Mesenchymal stem cell (in vitro differentiated cells and primary cell): ENCODE measurements around the gene ZDHHC1.
A peak's percentile ranks its signal among the peaks of the same experiment; 100 is the strongest.

Experiments used
- DNase-seq: peaks from one replicate; pipeline ENCODE4 v3.0.0-alpha.2; 2013
- H2AFZ ChIP-seq: one replicate; pipeline ENCODE4 v1.6.1; 2013; ENCODE audit warnings: low read depth, mild to moderate bottlenecking, control low read depth, inconsistent platforms, low read length, moderate library complexity
- H2AK5ac ChIP-seq: 2 replicates; pipeline ENCODE4 v1.6.1; 2013; ENCODE audit warnings: low read length, moderate library complexity, mild to moderate bottlenecking, inconsistent platforms; ENCODE audit not compliant: severe bottlenecking
- H2BK120ac ChIP-seq: one replicate; pipeline ENCODE4 v1.6.1; 2013; ENCODE audit warnings: low read depth, mild to moderate bottlenecking, inconsistent platforms, low read length, moderate library complexity
- H2BK12ac ChIP-seq, 2 experiments: one replicate each; pipeline ENCODE4 v1.6.1; 2013; ENCODE audit warnings: inconsistent platforms in 2 of 2, low read length in 2 of 2, mild to moderate bottlenecking in 2 of 2, moderate library complexity in 2 of 2, control low read depth in 1 of 2
- H2BK15ac ChIP-seq: one replicate; pipeline ENCODE4 v1.6.1; 2013; ENCODE audit warnings: mild to moderate bottlenecking, low read depth, inconsistent platforms; ENCODE audit not compliant: poor library complexity, severe bottlenecking
- H2BK5ac ChIP-seq: 2 replicates; pipeline ENCODE4 v1.6.1; 2013; ENCODE audit warnings: low read depth, mild to moderate bottlenecking, low read length, control low read depth, inconsistent platforms; ENCODE audit not compliant: poor library complexity, severe bottlenecking
- H3K14ac ChIP-seq, 2 experiments: one replicate each; pipeline ENCODE4 v1.6.1; 2013; ENCODE audit warnings: inconsistent platforms in 2 of 2, low read length in 2 of 2, control low read depth in 1 of 2, mild to moderate bottlenecking in 1 of 2, moderate library complexity in 1 of 2
- H3K18ac ChIP-seq, 2 experiments: one replicate each; pipeline ENCODE4 v1.6.1; 2013; ENCODE audit warnings: inconsistent platforms in 2 of 2, low read length in 2 of 2, control low read depth in 1 of 2, low read depth in 1 of 2, mild to moderate bottlenecking in 1 of 2
- H3K23ac ChIP-seq, 2 experiments: one replicate each; pipeline ENCODE4 v1.6.1; 2013; ENCODE audit warnings: inconsistent platforms in 2 of 2, low read length in 2 of 2, mild to moderate bottlenecking in 2 of 2, moderate library complexity in 2 of 2, control low read depth in 1 of 2
- H3K27ac ChIP-seq: 2 replicates; pipeline ENCODE4 v1.5.1; 2013; ENCODE audit warnings: mild to moderate bottlenecking, moderate library complexity, low read length, control low read depth, inconsistent platforms; ENCODE audit not compliant: poor library complexity, severe bottlenecking
- H3K27me3 ChIP-seq, 2 experiments: 2 replicates each; pipeline versions ENCODE4 v1.6.1 to v1.7.0; 2013; ENCODE audit warnings: low read length in 2 of 2, mild to moderate bottlenecking in 2 of 2, moderate library complexity in 2 of 2, control low read depth in 1 of 2, inconsistent platforms in 1 of 2; ENCODE audit not compliant: control insufficient read depth in 1 of 2, insufficient read depth in 1 of 2
- H3K36me3 ChIP-seq, 2 experiments: 2 replicates each; pipeline versions ENCODE4 v1.6.1 to v1.7.0; 2013; ENCODE audit warnings: low read length in 2 of 2, control low read depth in 1 of 2, inconsistent platforms in 1 of 2, low read depth in 1 of 2, mild to moderate bottlenecking in 1 of 2; ENCODE audit not compliant: insufficient read depth in 2 of 2, control insufficient read depth in 1 of 2
- H3K4ac ChIP-seq, 2 experiments: one replicate each; pipeline ENCODE4 v1.6.1; 2013; ENCODE audit warnings: inconsistent platforms in 2 of 2, low read length in 2 of 2, mild to moderate bottlenecking in 2 of 2, moderate library complexity in 2 of 2, control low read depth in 1 of 2, low read depth in 1 of 2
- H3K4me1 ChIP-seq: 2 replicates; pipeline ENCODE4 v1.6.1; 2013; ENCODE audit warnings: low read depth, low read length, control low read depth; ENCODE audit not compliant: control insufficient read depth, insufficient read depth
- H3K4me2 ChIP-seq: 2 replicates; pipeline ENCODE4 v1.6.1; 2013; ENCODE audit warnings: low read length, mild to moderate bottlenecking, inconsistent platforms; ENCODE audit not compliant: poor library complexity, severe bottlenecking
- H3K4me3 ChIP-seq, 2 experiments: 2 replicates each; pipeline versions ENCODE4 v1.5.1 to v1.7.0; 2013; ENCODE audit warnings: low read length in 2 of 2, mild to moderate bottlenecking in 2 of 2, control low read depth in 1 of 2, low read depth in 1 of 2; ENCODE audit not compliant: insufficient read depth in 1 of 2
- H3K79me1 ChIP-seq: replicated peaks from 2 replicates; pipeline ENCODE4 v1.6.1; 2013; ENCODE audit warnings: mild to moderate bottlenecking, control low read depth, low read length, inconsistent platforms; ENCODE audit not compliant: poor library complexity, severe bottlenecking
- H3K9ac ChIP-seq: 2 replicates; pipeline ENCODE4 v1.7.0; 2013; ENCODE audit warnings: mild to moderate bottlenecking, low read length, moderate library complexity
- H3K9me3 ChIP-seq: 2 replicates; pipeline ENCODE4 v1.7.0; 2013; ENCODE audit warnings: mild to moderate bottlenecking, low read length; ENCODE audit not compliant: control insufficient read depth
- H4K8ac ChIP-seq: one replicate; pipeline ENCODE4 v1.6.1; 2013; ENCODE audit warnings: inconsistent platforms, mild to moderate bottlenecking, low read length, moderate library complexity
- H4K91ac ChIP-seq: one replicate; pipeline ENCODE4 v1.6.1; 2013; ENCODE audit warnings: mild to moderate bottlenecking, low read length, inconsistent platforms
- WGBS: methylation state at CpG from one replicate; pipeline ENCODE4 v1.1.7; 2013; ENCODE audit warnings: mixed read lengths; 5-methylcytosine and 5-hydroxymethylcytosine counted together

Gene ZDHHC1

GRCh38 chr16:67447508-67448076 lies 31.3 kb upstream of the ZDHHC1 start:
- Histone ChIP-seq H3K4ac (no peak overlapping the region), H2BK15ac (no peak overlapping the region), H3K4me1 (peaks cover 37% of the 10 kb centered on the region), H3K27ac (no peak overlapping the region), H2BK12ac (peak overlapping the region in 1 of 2 experiments; percentile 6), H3K9ac (peak overlapping the region; percentile 65), H2AFZ (no peak overlapping the region), H4K8ac (no peak overlapping the region), H3K4me2 (no peak overlapping the region), H3K4me3 (peak overlapping the region in 1 of 2 experiments; percentile 44), H3K27me3 (no peaks in the 10 kb centered on the region), H3K36me3 (peaks cover 64 to 90% of the 10 kb centered on the region in 2 experiments), H3K79me1 (peaks cover 64% of the 10 kb centered on the region), H2BK120ac (no peak overlapping the region), H3K14ac (no peak overlapping the region), H4K91ac (no peak overlapping the region), H3K23ac (no peak overlapping the region), H2AK5ac (no peak overlapping the region), H3K18ac (peak overlapping the region in 1 of 2 experiments; percentile 18), H2BK5ac (no peak overlapping the region), H3K9me3 (no peaks in the 10 kb centered on the region)
- WGBS, result 86% methylated on average over 5 of the region's 6 CpGs
- DNase-seq, result peak; percentile 55

DNA sequence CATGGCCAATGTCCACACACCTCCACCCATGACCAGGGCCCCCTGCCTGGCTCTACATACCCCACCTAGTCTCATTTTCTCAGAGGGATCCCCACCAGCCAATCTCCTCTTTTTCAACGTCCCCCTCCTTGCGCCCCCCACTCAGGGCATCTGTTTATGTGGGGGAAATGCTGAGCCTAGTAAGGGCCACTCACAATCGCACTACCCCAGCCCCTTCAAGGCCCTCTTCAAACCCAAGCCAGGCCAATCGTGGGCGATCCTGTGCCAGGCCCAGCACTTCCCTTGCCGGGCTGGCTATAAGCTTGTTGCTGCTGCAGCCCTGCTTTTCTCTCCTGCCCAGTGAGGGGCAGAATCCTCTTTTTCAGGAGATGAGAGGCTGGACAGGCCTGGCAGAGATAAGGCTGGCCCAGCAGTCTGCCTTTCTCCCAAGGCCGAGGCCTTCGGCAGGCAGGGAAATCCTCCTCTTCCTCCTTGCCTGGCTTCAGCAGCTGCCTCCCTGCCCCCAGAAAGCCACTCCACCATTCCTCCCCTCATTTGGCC lies 30.8 kb upstream of the ZDHHC1 start:
- H2AFZ ChIP-seq, result no peak overlapping the region
- no peak overlapping the region for H2BK5ac ChIP-seq
- H2AK5ac ChIP-seq, result no peak overlapping the region
- H3K4me1 ChIP-seq, result peaks cover 37% of the 10 kb centered on the region
- H3K9me3 ChIP-seq, result no peaks in the 10 kb centered on the region
- peak overlapping the region; percentile 57 for H2BK15ac ChIP-seq
- H4K8ac ChIP-seq, result peak overlapping the region; percentile 81
- H2BK120ac ChIP-seq, result peak overlapping the region; percentile 65
- peaks cover 61 to 90% of the 10 kb centered on the region in 2 experiments for H3K36me3 ChIP-seq
- DNase-seq, result no peak
- peak overlapping the region; percentile 65 for H3K9ac ChIP-seq
- peak overlapping the region; percentile 27 to 38 for H3K4ac ChIP-seq
- H3K14ac ChIP-seq, result no peak overlapping the region
- no peak overlapping the region for H3K4me2 ChIP-seq
- WGBS, result 90% methylated on average over 8 of the region's 8 CpGs
- H3K79me1 ChIP-seq, result peaks cover 65% of the 10 kb centered on the region
- H3K18ac ChIP-seq, result peak overlapping the region in 1 of 2 experiments; percentile 23
- H4K91ac ChIP-seq, result peak overlapping the region; percentile 58
- H3K27ac ChIP-seq, result no peak overlapping the region
- no peak overlapping the region for H3K23ac ChIP-seq
- peak overlapping the region in 1 of 2 experiments; percentile 65 for H2BK12ac ChIP-seq
- H3K27me3 ChIP-seq, result no peaks in the 10 kb centered on the region
- H3K4me3 ChIP-seq, result peak overlapping the region in 1 of 2 experiments; percentile 44

GRCh38 chr16:67445913-67446907 lies 29.9 kb upstream of the ZDHHC1 start:
- H2AFZ ChIP-seq, result no peak overlapping the region
- H3K27me3 ChIP-seq, result no peaks in the 10 kb centered on the region
- H3K79me1 ChIP-seq, result peaks cover 70% of the 10 kb centered on the region
- H3K18ac ChIP-seq, result peak overlapping the region; percentile 23 to 42
- no peak overlapping the region for H2AK5ac ChIP-seq
- no peak overlapping the region for H3K4me2 ChIP-seq
- peak overlapping the region; percentile 65 for H3K9ac ChIP-seq
- peak overlapping the region; percentile 14 to 65 for H2BK12ac ChIP-seq
- no peak overlapping the region for H2BK5ac ChIP-seq
- H2BK15ac ChIP-seq, result no peak overlapping the region
- peak overlapping the region in 1 of 2 experiments; percentile 47 for H3K23ac ChIP-seq
- no peak overlapping the region for H3K27ac ChIP-seq
- no peak for DNase-seq
- H3K14ac ChIP-seq, result no peak overlapping the region
- H3K36me3 ChIP-seq, result peaks cover 61 to 88% of the 10 kb centered on the region in 2 experiments
- peak overlapping the region; percentile 31 for H4K8ac ChIP-seq
- peak overlapping the region in 1 of 2 experiments; percentile 2 for H3K4ac ChIP-seq
- H2BK120ac ChIP-seq, result peak overlapping the region; percentile 65
- H3K9me3 ChIP-seq, result no peaks in the 10 kb centered on the region
- H3K4me1 ChIP-seq, result peaks cover 37% of the 10 kb centered on the region
- WGBS, result 89% methylated on average over 11 of the region's 12 CpGs
- H4K91ac ChIP-seq, result peak overlapping the region; percentile 58
- H3K4me3 ChIP-seq, result no peak overlapping the region
